Activated CD8-positive, alpha-beta memory T cell treated with anti-CD3 and anti-CD28 coated beads, Interleukin-2, amount 50 U/mL, for 1 hour (primary cell): ENCODE results near the gene PDZD2.
A peak's percentile ranks its signal among the peaks of the same experiment; 100 is the strongest.
"Not testable (repeated sequence)": the region's sequence is repeated elsewhere in the genome, so short reads cannot be mapped to it uniquely, and the experiment has no call there.

Experiments
- DNase-seq: peaks from one replicate; pipeline ENCODE4 v3.0.0-alpha.2; 2020; ENCODE audit errors: extremely low read depth

Gene PDZD2

GRCh38 chr5:31638748-31639418 is at the start of gene PDZD2:
TSS of gene PDZD2 (plus strand) at chr5:31639131.
- DNase-seq = peak; percentile 23

GRCh38 chr5:31593665-31594064 is 45.3 kb upstream of the PDZD2 start:
- DNase-seq = no peak

GRCh38 chr5:31596354-31596753 is 42.6 kb upstream of the PDZD2 start:
- DNase-seq = no peak

GRCh38 chr5:31598640-31599611 is 40.0 kb upstream of the PDZD2 start:
- DNase-seq = no peak

- not testable (repeated sequence) for DNase-seq
Observed at GRCh38 chr5:31602305-31602704, 36.6 kb upstream of the PDZD2 start.

GRCh38 chr5:31604240-31604639 is 34.7 kb upstream of the PDZD2 start:
- no peak for DNase-seq

GRCh38 chr5:31604644-31605043 is 34.3 kb upstream of the PDZD2 start:
- no peak for DNase-seq

GRCh38 chr5:31605920-31606319 is 33.0 kb upstream of the PDZD2 start:
- no peak for DNase-seq

GRCh38 chr5:31607546-31607945 is 31.4 kb upstream of the PDZD2 start:
- DNase-seq = no peak

GRCh38 chr5:31611002-31611401 is 27.9 kb upstream of the PDZD2 start:
- DNase-seq = no peak

- no peak for DNase-seq
Observed at GRCh38 chr5:31613651-31614050, 25.3 kb upstream of the PDZD2 start.

- DNase-seq = no peak
Observed at GRCh38 chr5:31614151-31615020, 24.5 kb upstream of the PDZD2 start.

GRCh38 chr5:31617867-31618266 is 21.1 kb upstream of the PDZD2 start:
- DNase-seq = no peak

GRCh38 chr5:31620026-31620425 is 18.9 kb upstream of the PDZD2 start:
- no peak for DNase-seq

- DNase-seq = no peak
Observed at GRCh38 chr5:31623249-31623648, 15.7 kb upstream of the PDZD2 start.

GRCh38 chr5:31625394-31625793 is 13.5 kb upstream of the PDZD2 start:
- DNase-seq = no peak

- no peak for DNase-seq
Observed at GRCh38 chr5:31626156-31626555, 12.8 kb upstream of the PDZD2 start.

- DNase-seq = no peak
Observed at GRCh38 chr5:31626604-31627234, 12.2 kb upstream of the PDZD2 start.

- DNase-seq = no peak
Observed at GRCh38 chr5:31630931-31631330, 8.0 kb upstream of the PDZD2 start.

- DNase-seq = no peak
Observed at GRCh38 chr5:31632460-31632859, 6.5 kb upstream of the PDZD2 start.

GRCh38 chr5:31635446-31635845 is 3.5 kb upstream of the PDZD2 start:
- DNase-seq = no peak

GRCh38 chr5:31637851-31638250 is 1.1 kb upstream of the PDZD2 start:
- DNase-seq = no peak
